Measurements from ENCODE around the gene EXO5.

Gene EXO5

DNA sequence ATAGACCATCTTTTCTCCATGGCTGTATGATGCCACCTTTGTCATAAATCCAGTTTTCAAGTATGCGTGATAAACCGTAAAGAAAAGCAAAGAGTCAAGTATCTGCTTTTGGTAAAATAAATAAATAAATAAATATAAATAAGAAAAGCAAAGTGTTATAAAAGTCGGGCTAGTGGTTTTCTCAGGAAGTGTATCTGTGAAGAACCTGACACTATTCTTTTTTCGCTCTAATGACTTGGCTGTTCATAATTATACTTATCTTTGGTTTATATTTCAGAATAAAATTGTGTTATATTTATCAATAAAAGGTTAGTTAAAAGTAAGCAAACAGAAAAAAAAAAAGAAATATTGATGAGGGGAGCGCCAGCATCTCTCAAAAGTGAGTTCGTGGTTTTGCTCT lies 594 bp upstream of the EXO5 start:
- Histone ChIP-seq H3K36me3 (ENCODE audit: control insufficient read depth, insufficient read depth, low read length, severe bottlenecking) (peaks cover 4% of the 10 kb centered on the region), H3K27me3 (replicated peaks; ENCODE audit: control insufficient read depth, insufficient read depth, low read length) (no peaks in the 10 kb centered on the region), H3K4me1 (ENCODE audit: control insufficient read depth, insufficient read depth, low read length) (peaks cover 8% of the 10 kb centered on the region), H3K9me3 (ENCODE audit: control insufficient read depth, low read length) (peaks cover 12% of the 10 kb centered on the region), H3K9ac (ENCODE audit: low read length) (peak overlapping the region; percentile 97), H3K4me3 (ENCODE audit: low read length) (peak overlapping the region; percentile 97)
- no peak for DNase-seq (ENCODE audit: low read depth)

DNA sequence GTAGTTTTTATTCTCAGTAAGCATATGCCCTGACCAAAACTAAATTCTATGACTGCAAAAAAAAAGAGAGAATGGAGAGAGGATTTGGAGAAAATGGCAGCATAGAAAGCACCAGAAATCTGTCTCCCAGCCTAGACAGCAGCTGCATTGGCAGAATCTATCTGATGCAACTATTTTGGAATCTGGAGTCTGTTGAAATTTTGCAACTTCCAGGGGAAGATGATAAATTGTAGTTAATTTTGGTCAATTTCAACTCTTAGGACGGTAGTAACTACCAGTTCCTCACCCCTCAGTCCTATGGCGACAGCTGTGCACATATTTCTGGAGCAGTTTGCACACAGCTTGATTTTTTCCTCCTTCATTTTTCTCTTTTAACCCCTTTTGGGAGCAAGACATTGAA lies 10.9 kb downstream of the EXO5 start:
- DNase-seq (ENCODE audit: low read depth), result peak; percentile 21
- H3K9ac ChIP-seq (ENCODE audit: low read length), result peak overlapping the region; percentile 28

DNA sequence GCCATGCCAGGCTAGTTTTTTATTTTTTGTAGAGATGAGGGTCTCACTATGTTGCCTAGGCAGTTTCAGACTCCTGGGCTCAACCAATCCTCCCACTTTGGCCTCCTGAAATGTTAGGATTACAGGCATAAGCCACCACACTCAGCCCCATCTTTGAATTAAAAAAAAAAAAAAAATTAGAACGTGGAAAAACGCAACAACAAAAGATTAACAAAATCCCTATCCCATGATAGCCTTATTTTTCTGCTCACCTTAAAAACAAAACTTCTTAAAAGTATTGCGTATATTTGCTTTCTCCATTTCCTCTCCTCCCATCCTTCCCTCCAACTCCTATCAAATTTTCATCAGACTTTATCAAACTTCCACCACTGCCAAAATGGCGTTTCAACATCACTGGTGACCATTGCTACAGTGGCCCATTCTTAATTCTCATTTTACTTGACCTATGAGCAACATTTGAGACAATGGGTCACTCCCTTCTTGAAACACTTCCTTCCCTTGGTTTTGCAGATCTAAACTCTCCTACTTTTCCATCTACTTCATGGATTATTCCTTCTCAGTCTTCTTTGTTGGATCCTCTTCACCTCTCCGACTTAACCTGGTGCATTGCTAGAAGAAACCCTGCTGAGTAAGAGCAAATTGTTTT lies 22.3 kb downstream of the EXO5 start:
- H3K9ac ChIP-seq (ENCODE audit: low read length), result peak overlapping the region; percentile 90
- H3K4me3 ChIP-seq (ENCODE audit: low read length), result peak overlapping the region; percentile 95
- no peaks in the 10 kb centered on the region for H3K27me3 ChIP-seq (replicated peaks; ENCODE audit: control insufficient read depth, insufficient read depth, low read length)
- peaks cover 15% of the 10 kb centered on the region for H3K4me1 ChIP-seq (ENCODE audit: control insufficient read depth, insufficient read depth, low read length)
- DNase-seq (ENCODE audit: low read depth), result peak; percentile 61
- no peaks in the 10 kb centered on the region for H3K36me3 ChIP-seq (ENCODE audit: control insufficient read depth, insufficient read depth, low read length, severe bottlenecking)
- peaks cover 3% of the 10 kb centered on the region for H3K9me3 ChIP-seq (ENCODE audit: control insufficient read depth, low read length)

More for the DNA sequence above, 10.9 kb downstream of the EXO5 start:
- peaks cover 5% of the 10 kb centered on the region for H3K4me1 ChIP-seq (ENCODE audit: control insufficient read depth, insufficient read depth, low read length)
- H3K27me3 ChIP-seq (replicated peaks; ENCODE audit: control insufficient read depth, insufficient read depth, low read length), result no peaks in the 10 kb centered on the region
- no peak overlapping the region for H3K4me3 ChIP-seq (ENCODE audit: low read length)
- H3K9me3 ChIP-seq (ENCODE audit: control insufficient read depth, low read length), result no peaks in the 10 kb centered on the region
- peaks cover 21% of the 10 kb centered on the region for H3K36me3 ChIP-seq (ENCODE audit: control insufficient read depth, insufficient read depth, low read length, severe bottlenecking)

DNA sequence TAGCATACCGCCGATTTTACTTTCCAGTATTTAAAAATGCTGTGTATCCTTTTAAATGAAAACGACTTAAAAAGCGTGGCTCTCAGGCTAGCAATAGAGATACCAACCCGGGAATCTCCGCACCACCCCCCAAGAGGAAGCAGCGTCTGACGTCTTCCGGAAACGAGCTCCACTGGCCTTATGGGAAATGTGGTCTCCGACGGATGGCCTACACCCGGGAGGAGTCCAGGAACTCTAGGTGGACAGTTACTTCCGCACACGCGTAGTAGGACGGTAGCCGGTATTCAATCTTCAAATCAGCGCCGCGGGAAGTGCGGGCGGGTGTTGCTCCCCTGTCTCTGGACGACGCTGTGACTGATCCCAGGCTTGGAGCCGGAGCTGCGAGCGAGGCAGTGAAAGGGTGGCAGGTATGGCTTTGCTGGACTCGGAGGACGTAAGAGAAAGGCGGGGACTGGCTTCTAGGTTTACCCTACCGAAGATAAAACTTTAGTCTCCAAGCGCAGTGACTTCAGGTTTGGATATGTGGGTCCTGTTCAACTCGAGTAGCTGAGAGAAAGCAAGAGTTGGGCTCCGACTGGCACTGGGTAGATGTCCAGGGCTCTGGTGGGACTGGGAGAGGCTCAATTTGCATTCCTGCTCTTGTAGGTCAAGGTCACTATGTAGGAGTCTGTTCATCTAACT lies 23.0 kb downstream of the EXO5 start, which contains the start of gene ZNF684:
Gene ZNF684, plus strand, starts transcription at position 257 of the 681 bp plus-strand sequence. CDS start 1,530 bp downstream, outside the sequence.
- H3K9ac ChIP-seq (ENCODE audit: low read length), result peak within 1 kb of the TSS; percentile 90
- peak within 1 kb of the TSS; percentile 95 for H3K4me3 ChIP-seq (ENCODE audit: low read length)
- peaks cover 15% of the 10 kb centered on the region for H3K4me1 ChIP-seq (ENCODE audit: control insufficient read depth, insufficient read depth, low read length)
- no peaks in the 10 kb centered on the region for H3K9me3 ChIP-seq (ENCODE audit: control insufficient read depth, low read length)
- H3K36me3 ChIP-seq (ENCODE audit: control insufficient read depth, insufficient read depth, low read length, severe bottlenecking), result no peaks in the 10 kb centered on the region
- peak; percentile 95 for DNase-seq (ENCODE audit: low read depth)
- no peaks in the 10 kb centered on the region for H3K27me3 ChIP-seq (replicated peaks; ENCODE audit: control insufficient read depth, insufficient read depth, low read length)

DNA sequence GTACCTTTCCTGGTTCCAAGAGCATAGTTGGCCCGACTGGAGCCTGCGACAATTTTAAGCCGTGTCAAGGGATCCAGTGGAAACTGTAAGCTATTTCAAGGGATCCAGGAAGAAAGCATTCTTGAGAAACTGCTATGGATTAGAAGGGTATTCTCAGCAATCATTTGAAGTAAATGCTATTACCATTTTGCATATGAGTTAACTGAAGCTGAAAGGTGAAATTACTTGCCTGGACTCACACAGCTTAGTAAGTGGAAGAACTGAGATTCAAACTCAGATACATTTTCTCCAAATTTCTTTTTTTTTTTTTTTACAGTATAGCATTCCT lies 23.5 kb downstream of the EXO5 start:
- Histone ChIP-seq H3K9me3 (ENCODE audit: control insufficient read depth, low read length) (no peaks in the 10 kb centered on the region), H3K9ac (ENCODE audit: low read length) (peak overlapping the region; percentile 90), H3K4me1 (ENCODE audit: control insufficient read depth, insufficient read depth, low read length) (peaks cover 15% of the 10 kb centered on the region), H3K4me3 (ENCODE audit: low read length) (peak overlapping the region; percentile 95), H3K36me3 (ENCODE audit: control insufficient read depth, insufficient read depth, low read length, severe bottlenecking) (no peaks in the 10 kb centered on the region), H3K27me3 (replicated peaks; ENCODE audit: control insufficient read depth, insufficient read depth, low read length) (no peaks in the 10 kb centered on the region)
- DNase-seq (ENCODE audit: low read depth), result no peak

DNA sequence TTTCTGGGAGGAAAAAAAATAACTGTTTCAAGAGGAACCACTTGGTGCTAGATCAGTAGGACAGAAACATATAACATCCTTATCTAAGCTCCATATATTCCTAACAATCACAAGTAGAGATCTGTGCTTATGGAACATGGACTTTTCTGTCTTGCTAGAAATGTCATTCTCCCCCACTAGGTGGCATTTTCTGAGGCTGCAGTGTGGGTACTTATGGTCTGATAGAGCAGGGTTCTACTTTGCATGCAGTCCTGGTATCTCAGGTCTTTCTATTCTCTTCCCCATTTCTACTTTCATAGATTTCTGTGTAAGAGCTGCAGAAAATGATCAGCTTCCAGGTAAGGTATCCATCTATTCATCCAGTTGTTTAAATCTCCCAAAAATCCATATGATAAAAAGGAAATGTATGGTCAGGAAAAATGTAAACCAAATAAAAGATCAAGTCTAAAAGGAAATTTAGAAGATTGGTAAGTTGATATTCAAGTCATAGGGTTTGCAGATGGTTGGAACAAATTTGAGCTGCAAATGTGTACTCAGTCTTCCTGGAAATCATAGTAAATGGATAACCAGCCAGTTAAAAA lies 24.4 kb downstream of the EXO5 start:
- no peaks in the 10 kb centered on the region for H3K27me3 ChIP-seq (replicated peaks; ENCODE audit: control insufficient read depth, insufficient read depth, low read length)
- no peak overlapping the region for H3K9ac ChIP-seq (ENCODE audit: low read length)
- peaks cover 15% of the 10 kb centered on the region for H3K4me1 ChIP-seq (ENCODE audit: control insufficient read depth, insufficient read depth, low read length)
- no peaks in the 10 kb centered on the region for H3K9me3 ChIP-seq (ENCODE audit: control insufficient read depth, low read length)
- peak; percentile 73 for DNase-seq (ENCODE audit: low read depth)
- no peaks in the 10 kb centered on the region for H3K36me3 ChIP-seq (ENCODE audit: control insufficient read depth, insufficient read depth, low read length, severe bottlenecking)
- H3K4me3 ChIP-seq (ENCODE audit: low read length), result peak overlapping the region; percentile 95

DNA sequence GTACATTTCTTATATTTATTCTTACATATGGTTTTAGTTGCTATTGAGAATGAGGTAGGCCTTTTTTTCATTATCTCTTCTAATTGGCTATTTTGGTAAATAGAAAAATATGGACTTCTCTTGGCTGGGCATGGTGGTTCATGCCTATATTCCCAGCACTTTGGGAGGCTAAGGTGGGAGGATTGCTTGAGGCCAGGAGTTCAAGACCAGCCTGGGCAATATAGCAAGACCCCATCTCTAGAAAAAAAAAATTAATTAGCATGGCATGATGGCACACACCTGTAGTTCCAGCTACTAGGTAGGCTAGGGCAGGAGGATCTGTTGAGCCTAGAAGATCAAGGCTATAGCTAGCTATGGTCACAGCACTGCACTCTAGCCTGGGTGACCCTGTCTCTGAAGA lies 26.0 kb downstream of the EXO5 start:
- no peaks in the 10 kb centered on the region for H3K27me3 ChIP-seq (replicated peaks; ENCODE audit: control insufficient read depth, insufficient read depth, low read length)
- no peak overlapping the region for H3K9ac ChIP-seq (ENCODE audit: low read length)
- no peak for DNase-seq (ENCODE audit: low read depth)
- H3K36me3 ChIP-seq (ENCODE audit: control insufficient read depth, insufficient read depth, low read length, severe bottlenecking), result no peaks in the 10 kb centered on the region
- H3K4me3 ChIP-seq (ENCODE audit: low read length), result no peak overlapping the region
- H3K9me3 ChIP-seq (ENCODE audit: control insufficient read depth, low read length), result no peaks in the 10 kb centered on the region
- peaks cover 15% of the 10 kb centered on the region for H3K4me1 ChIP-seq (ENCODE audit: control insufficient read depth, insufficient read depth, low read length)

DNA sequence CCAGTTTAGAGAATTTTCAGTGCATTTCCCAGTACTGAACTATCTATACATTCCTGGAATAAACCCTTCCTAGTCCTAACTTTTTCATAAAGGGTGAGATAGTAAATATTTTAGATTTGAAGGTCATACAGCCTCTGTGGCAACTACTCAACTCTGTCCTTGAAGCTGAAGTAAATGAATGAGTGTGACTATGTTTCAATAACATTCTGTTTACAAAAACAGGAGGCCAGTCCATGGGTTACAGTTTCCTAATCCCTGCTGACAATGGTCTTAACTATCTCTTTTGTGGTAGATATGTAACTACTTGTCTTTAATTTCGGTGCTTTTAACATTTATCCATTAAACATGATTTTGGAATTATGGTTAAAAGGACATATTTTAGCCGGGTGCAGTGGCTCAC lies 27.2 kb downstream of the EXO5 start:
- H3K27me3 ChIP-seq (replicated peaks; ENCODE audit: control insufficient read depth, insufficient read depth, low read length), result no peaks in the 10 kb centered on the region
- H3K4me3 ChIP-seq (ENCODE audit: low read length), result no peak overlapping the region
- no peak overlapping the region for H3K9ac ChIP-seq (ENCODE audit: low read length)
- no peak for DNase-seq (ENCODE audit: low read depth)
- H3K9me3 ChIP-seq (ENCODE audit: control insufficient read depth, low read length), result no peaks in the 10 kb centered on the region
- H3K4me1 ChIP-seq (ENCODE audit: control insufficient read depth, insufficient read depth, low read length), result peaks cover 11% of the 10 kb centered on the region
- H3K36me3 ChIP-seq (ENCODE audit: control insufficient read depth, insufficient read depth, low read length, severe bottlenecking), result no peaks in the 10 kb centered on the region

DNA sequence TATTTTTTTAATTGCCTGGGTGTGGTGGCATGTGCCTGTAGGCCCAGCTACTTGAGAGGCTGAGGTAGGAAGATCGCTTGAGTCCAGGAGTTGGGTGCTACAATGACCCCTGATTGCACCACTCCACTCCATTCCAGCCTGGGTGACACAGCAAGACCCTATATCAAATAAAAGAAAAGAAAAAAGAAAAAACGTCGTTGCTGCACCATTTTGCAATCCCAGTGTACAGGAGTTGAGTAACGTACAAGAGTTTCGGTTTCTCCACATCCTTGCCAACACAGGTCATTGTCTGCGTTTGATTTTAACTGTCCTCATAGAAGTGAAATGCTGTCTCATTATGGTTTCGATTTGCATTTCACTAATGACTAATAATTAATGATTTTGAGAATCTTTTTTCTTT lies 30.8 kb downstream of the EXO5 start:
- Histone ChIP-seq H3K4me3 (ENCODE audit: low read length) (no peak overlapping the region), H3K4me1 (ENCODE audit: control insufficient read depth, insufficient read depth, low read length) (no peaks in the 10 kb centered on the region), H3K9ac (ENCODE audit: low read length) (no peak overlapping the region), H3K27me3 (replicated peaks; ENCODE audit: control insufficient read depth, insufficient read depth, low read length) (no peaks in the 10 kb centered on the region), H3K36me3 (ENCODE audit: control insufficient read depth, insufficient read depth, low read length, severe bottlenecking) (peaks cover 24% of the 10 kb centered on the region), H3K9me3 (ENCODE audit: control insufficient read depth, low read length) (no peaks in the 10 kb centered on the region)
- no peak for DNase-seq (ENCODE audit: low read depth)

DNA sequence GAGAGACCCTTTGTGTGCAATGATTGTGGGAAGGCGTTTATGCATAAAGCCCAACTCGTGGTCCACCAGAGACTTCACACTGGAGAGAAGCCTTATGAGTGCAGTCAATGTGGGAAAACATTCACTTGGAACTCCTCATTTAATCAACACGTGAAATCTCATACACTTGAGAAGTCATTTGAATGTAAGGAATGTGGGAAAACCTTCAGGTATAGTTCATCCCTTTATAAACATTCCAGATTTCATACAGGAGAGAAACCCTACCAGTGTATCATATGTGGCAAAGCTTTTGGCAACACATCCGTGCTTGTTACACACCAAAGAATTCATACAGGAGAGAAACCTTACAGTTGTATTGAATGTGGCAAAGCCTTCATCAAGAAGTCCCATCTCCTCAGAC lies 38.4 kb downstream of the EXO5 start:
- H3K4me3 ChIP-seq (ENCODE audit: low read length), result peak overlapping the region; percentile 26
- H3K4me1 ChIP-seq (ENCODE audit: control insufficient read depth, insufficient read depth, low read length), result no peaks in the 10 kb centered on the region
- DNase-seq (ENCODE audit: low read depth), result no peak

DNA sequence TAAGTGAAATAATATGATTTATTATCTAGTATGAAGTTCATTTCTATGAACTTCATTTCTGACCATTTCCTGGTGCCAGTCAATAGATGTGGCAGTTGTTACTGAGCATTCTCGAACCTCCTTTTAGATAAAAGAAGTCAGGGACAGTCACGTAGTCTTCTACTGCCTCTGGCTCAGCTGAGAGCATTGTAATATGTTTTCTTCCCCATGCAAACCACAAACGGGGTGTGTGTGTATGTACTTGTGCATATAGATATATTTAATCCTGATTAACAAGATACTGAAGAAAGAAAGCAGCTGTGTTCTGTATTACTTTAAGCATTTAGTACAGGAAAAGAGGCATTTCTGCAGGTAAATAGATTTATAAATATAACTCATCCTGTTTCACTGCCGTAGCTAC lies 44.5 kb downstream of the EXO5 start:
- Histone ChIP-seq H3K4me1 (ENCODE audit: control insufficient read depth, insufficient read depth, low read length) (no peaks in the 10 kb centered on the region), H3K36me3 (ENCODE audit: control insufficient read depth, insufficient read depth, low read length, severe bottlenecking) (no peaks in the 10 kb centered on the region), H3K9ac (ENCODE audit: low read length) (no peak overlapping the region), H3K4me3 (ENCODE audit: low read length) (no peak overlapping the region), H3K27me3 (replicated peaks; ENCODE audit: control insufficient read depth, insufficient read depth, low read length) (no peaks in the 10 kb centered on the region), H3K9me3 (ENCODE audit: control insufficient read depth, low read length) (peaks cover 1% of the 10 kb centered on the region)
- no peak for DNase-seq (ENCODE audit: low read depth)

More for the DNA sequence above, 38.4 kb downstream of the EXO5 start:
- H3K36me3 ChIP-seq (ENCODE audit: control insufficient read depth, insufficient read depth, low read length, severe bottlenecking), result peaks cover 50% of the 10 kb centered on the region
- no peaks in the 10 kb centered on the region for H3K27me3 ChIP-seq (replicated peaks; ENCODE audit: control insufficient read depth, insufficient read depth, low read length)
- H3K9ac ChIP-seq (ENCODE audit: low read length), result no peak overlapping the region
- peaks cover 26% of the 10 kb centered on the region for H3K9me3 ChIP-seq (ENCODE audit: control insufficient read depth, low read length)
